Stimulated activated CD8-positive, alpha-beta memory T cell treated with anti-CD3 and anti-CD28 coated beads, Interleukin-12 subunit alpha, Interleukin-12 subunit beta, amount 100 ng/mL, for 24 hours (primary cell): ENCODE data around the gene VSIG4.

ENCODE experiments used
- DNase-seq: peaks from one replicate; pipeline ENCODE4 v3.0.0-alpha.2; 2020; ENCODE audit errors: extremely low read depth

Gene VSIG4

GRCh38 chrX:66024092-66024467 lies 15.8 kb downstream of the VSIG4 start:
- no peak for DNase-seq

DNA sequence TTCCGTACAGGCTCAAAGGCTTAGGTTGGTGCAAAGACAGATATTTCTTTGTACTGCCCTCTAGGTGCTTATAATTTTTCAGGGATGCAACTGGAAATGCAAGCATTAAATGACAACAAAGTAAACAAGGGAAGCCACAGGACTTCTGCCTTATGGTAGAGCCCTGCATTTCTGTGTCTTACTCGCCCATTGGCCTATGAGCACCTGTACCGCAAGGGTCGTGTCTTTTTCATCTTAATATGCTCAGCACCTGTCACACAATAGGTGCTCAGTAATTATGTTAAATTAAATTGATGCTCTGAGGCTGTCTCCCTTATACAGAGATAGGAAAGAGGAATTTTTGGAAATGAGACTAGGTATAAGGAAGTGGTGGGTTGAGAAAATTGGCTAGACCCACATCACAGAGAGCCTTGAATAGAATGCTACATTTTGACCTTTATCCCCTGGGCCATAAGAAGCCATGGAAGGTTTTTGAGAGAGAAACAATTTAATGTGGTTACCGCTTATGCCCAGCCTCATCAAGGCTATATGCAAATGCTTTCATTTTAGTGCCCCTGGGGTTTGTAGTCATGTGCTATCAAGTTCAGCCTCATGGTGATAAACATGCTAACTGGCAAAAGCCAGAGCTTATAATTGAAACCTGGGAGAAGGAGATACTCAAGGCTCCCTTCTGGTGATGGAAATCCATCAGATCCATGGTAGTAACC lies 16.3 kb downstream of the VSIG4 start:
- no peak for DNase-seq

GRCh38 chrX:66022632-66023384 lies 17.1 kb downstream of the VSIG4 start:
- no peak for DNase-seq

DNA sequence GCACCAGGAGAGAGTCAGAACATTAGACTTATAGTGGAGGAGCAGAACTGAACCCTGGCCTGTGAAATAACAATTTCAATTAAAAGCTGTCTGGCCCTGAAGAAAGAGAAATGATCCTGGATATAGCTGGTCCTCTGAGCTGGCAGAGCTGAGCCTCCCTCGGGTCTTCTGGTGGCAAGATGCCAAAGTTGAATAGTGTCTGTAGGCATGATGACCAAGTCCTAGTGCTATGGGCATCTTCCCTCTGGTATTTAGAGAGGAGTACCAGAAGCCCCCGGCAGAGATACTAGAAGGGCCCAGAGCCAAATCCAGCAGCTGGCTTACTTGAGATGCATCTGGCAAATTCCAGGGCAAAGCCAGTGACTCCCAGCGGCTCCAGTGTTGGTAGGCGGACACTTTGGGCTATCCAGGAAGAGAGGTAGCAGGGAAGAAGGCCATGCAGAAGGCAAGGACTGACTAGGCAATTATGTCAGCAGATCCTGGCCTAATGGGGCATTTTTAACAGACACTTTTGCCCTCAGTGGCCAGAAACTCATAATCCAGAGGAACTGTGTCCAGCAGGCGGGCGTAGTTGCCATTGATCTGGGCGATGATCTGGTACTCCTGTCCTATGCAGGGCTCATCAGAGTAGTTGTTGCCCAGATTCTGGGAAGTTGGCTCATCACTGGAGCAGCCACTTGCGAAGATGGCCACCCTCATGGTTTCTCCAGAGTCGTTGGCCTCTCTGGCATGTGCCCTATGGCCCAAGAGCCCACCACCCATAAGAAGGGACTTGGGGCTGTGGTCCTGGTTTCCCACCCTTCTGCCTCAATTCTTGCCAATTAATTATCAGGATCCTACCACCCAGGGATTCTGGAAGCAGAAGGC lies 17.9 kb downstream of the VSIG4 start:
- no peak for DNase-seq

DNA sequence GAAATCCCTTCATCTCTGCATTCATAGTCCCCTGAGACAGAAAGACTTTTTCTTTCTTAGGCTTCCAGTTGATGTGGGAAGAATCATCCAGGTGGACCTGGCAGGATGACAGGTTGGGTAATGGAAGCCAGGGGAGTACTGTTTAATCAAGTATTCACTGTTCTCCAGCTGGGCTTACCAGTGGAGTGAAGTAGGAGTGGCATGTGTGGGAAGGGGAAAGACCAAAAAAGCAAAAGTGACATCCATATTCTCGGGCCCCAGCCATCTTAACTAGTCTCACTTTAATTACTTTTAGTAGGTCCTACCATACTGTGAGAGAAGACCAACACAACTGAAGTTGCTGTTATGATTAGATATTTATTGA lies 18.5 kb downstream of the VSIG4 start:
- DNase-seq = no peak

GRCh38 chrX:66020631-66021334 lies 19.1 kb downstream of the VSIG4 start:
- DNase-seq = no peak

GRCh38 chrX:66019974-66020373 lies 19.9 kb downstream of the VSIG4 start:
- DNase-seq = no peak

DNA sequence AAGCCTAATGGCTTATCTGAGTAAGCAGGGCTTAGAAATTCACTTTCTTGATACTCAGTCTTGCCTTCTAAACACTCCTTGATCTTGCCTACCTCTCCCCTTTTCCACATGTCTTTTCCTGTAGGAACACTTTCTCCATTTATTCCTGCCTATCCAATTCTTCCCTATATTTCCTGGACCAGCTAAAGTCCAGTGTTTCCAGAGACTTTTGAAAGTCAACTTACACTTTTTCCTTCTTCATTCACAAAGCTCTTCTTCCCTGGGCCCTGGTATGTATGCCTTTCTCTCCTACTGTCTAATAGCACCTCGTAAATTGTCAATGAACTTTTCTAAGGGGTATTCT lies 20.6 kb downstream of the VSIG4 start:
- DNase-seq = no peak

DNA sequence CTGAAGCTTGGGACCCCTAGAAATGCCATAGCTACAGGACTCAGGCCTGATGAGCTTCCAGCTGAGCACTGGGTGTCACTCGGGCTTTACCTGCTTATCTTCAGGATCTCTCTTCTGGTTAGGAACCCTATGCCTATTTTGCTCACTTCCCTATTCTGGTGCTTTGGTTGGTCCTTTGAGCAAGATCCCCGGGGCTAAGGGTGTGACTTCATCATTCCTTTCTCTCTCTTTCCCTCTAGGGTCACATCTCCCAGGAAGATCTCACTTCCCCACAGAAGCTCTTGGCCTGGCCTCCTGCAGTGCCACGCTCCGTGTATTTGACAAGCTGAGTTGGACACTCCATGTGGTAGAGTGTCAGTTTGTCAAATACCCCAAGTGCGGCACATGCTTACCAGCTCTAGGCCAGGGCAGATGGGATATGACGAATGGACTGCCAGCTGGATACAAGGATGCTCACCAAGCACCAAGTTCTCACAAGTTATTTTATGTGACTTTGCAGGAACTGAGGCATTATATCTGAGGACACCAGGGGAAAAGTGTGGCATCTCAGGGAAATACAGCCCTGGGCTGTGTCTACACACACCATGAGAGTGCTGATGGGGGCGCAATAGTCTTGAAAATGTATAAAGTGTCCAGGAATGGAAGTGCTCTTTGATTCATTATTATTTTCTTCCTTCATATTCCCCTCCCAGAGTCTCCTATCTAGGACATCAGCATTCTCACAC lies 21.1 kb downstream of the VSIG4 start:
- no peak for DNase-seq

DNA sequence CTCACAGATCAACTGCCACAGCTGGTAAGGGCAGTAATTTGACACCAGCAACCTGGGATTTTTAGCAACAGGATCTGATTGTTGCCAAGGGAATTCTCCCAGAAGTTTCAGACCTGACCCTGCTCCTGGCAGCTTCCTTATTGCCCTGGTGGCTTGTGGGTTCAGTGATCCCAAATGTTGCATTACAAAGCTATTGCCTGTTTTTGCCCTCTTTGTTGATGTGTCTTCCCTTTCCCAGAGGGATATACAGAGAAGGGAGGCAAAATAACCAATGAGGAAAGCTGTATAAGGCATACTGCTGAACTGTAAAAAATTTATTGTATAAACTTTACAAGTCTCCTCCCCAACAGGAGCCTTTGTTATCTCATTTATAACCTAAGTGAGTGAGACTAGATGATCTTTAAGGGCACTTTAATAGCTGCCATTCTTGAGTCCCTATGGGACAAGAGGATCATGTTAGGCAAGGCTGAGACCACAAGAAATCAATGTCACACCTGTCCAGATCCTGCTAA lies 22.2 kb downstream of the VSIG4 start:
- no peak for DNase-seq

GRCh38 chrX:66016905-66017658 lies 22.8 kb downstream of the VSIG4 start:
- DNase-seq = no peak

- DNase-seq = no peak
Observed at GRCh38 chrX:66015900-66016689, 23.8 kb downstream of the VSIG4 start.

- DNase-seq = no peak
Observed at GRCh38 chrX:66015152-66015831, 24.6 kb downstream of the VSIG4 start.

DNA sequence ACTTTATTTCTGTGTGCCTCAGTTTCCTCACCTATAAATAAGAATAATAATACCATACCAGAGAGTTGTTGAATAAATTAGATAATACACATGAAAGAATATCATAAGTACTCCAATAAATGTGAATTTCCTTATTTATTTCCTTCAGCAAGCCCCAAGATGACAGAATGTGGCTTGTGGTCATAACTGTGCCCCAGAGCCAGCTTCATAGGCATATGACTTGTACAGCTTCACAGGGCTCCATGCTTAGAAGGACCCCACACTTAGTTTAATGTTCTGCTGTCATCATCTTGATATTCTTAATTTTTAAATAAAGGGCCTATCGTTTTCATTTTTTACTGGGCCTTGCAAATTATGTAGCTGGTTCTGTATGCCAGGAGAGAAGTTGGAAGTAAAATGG lies 25.3 kb downstream of the VSIG4 start:
- DNase-seq = no peak

DNA sequence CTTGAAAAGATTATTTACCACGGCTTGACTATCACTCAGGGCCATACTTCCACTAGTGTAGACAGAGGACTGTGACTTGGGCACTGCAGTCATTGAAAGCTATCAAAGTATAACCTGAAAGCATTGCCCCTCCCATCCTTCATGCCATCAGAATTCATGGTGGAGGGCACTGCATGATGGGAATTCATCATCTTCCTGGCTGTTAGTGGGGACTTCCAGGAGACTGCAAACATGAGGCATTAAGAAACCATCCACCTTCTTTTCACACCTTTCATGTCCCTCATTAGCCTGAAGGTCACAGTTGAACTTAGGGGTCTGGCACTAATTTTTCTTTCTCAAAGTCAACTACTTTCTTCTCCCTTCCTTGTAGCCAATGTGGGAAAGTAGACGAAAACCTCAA lies 25.8 kb downstream of the VSIG4 start:
- DNase-seq = no peak

DNA sequence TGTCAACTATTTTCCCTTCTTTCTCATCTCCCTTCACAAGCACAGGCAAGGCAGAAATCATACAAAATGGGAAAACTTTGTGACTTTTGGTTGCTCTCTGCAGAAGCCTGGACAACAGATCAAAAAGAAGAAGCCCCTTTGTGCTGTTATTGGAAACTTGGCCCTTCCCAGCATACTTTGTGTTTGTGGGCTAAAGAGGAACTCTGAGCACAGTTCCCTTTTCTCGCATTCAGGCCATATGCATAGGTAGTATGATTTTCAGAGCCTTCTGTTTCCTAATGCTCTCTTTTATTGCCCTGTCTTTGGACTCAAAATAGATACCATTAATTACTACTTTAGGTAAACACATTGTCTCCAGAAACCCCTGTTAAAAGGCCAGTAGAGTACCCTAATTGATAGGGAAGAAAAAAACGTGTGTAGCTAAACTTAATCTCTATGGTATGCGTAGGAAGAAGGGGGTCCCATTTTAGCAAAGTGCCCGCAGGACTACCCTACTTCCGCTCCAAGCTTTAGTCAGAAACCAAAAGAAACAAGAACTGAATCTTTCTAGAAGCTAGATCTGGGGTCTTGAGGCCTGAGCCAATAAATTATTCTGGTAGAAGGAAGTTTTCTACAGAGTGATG lies 26.6 kb downstream of the VSIG4 start:
- DNase-seq = no peak

DNA sequence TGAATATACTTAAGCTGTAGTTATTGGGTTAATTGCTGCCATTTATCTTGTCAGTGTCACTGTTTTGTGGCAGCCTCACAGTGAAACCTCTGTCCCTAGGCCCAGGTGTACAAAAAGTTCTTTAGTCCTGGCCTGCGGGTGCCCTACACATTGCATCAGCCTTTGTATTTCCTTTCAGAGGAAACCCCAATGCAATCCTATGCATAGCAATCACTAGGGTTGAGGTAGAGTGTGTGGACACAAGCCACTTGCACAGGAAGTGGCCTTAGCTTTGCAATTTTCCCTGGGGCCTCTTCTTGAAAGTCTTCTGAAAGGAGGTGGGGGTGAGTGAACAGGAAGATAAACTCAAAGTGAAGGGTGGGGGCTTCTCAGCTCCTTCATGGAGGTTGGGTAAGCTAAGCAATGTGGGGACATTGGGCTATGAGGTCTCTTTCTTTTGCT lies 27.8 kb downstream of the VSIG4 start:
- no peak for DNase-seq

DNA sequence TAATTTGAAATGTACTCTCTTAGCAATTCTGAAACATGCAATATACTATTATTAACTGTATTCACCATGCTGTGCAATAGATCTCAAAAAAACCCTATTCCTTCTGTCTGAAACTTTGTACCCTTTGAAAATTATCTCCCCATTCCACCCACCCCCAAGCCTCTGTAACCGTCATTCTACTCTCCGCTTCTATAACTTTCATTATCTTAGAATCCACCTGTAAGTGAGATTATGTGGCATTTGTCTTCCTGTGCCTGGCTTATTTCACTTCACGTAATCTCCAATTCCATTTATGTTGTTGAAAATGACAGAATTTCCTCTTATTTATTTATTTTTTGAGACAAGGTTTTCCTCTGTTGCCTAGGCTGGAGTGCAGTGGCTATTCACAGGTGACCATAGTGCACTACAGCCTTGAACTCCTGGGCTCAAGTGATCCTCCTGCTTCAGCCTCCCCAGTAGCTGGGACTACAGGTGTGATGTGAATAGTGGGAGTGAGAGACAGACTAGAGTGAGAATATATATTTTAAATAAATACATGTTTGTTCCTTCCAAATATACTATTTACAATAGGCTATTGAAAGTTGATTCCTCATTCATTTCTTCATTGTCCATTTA lies 30.5 kb downstream of the VSIG4 start:
- no peak for DNase-seq
